DMS114 treated with DMSO at 0.1 percent for 48 hours (cell line): Measurements from ENCODE around the gene EARS2.
A peak's percentile ranks its signal among the peaks of the same experiment; 100 is the strongest.
"Not testable (repeated sequence)": the region's sequence is repeated elsewhere in the genome, so short reads cannot be mapped to it uniquely, and the experiment has no call there.

Experiments used
- DNase-seq: peaks from one replicate; lab custom pipeline; 2025; ENCODE audit not compliant: unreplicated experiment; lab: John Stamatoyannopoulos, UW

Gene EARS2

GRCh38 chr16:23556881-23557778 is at the start of gene EARS2, which contains the start of gene UBFD1:
Gene EARS2, minus strand, starts transcription at chr16:23557350. Its CDS starts 7 bp downstream, at chr16:23557343.
Gene UBFD1, plus strand, starts transcription at chr16:23557727. Its CDS starts 16 bp downstream, at chr16:23557743.
- DNase-seq, result peak; percentile 96

DNA sequence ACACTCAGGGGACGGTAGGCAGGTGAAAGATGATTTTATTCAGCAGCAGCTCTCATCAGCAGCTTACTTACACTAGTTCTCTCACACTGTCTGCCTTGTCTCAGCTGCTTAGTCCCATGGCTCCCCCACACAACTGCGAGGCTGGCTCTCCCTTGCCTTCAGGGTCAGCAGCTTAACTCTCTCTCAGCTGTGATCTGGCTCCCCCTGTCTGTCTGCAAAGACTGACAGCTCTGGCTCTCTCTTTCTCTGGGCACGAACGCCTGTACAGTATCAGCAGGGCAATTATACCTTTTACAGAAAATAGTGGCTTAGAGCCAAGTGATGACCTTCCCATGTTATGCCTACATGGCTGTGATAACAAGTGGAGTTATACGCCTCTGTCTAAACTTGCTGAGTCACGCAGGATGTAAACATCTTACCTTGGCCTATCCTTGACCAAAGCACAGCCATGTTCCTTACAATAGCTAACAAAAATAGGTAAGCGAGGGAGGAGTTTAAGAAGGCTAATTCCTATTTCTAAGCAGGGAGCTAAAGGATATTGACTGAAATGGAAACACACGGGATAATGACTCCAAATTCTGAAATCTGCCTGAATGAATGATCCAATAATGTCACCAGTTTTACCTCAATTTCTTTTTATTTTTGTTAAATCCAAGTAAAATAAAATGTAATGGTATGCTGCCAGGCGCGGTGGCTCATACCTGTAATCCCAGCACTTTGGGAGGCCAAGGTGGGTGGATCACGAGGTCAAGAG is 40.0 kb upstream of the EARS2 start:
- no peak for DNase-seq

DNA sequence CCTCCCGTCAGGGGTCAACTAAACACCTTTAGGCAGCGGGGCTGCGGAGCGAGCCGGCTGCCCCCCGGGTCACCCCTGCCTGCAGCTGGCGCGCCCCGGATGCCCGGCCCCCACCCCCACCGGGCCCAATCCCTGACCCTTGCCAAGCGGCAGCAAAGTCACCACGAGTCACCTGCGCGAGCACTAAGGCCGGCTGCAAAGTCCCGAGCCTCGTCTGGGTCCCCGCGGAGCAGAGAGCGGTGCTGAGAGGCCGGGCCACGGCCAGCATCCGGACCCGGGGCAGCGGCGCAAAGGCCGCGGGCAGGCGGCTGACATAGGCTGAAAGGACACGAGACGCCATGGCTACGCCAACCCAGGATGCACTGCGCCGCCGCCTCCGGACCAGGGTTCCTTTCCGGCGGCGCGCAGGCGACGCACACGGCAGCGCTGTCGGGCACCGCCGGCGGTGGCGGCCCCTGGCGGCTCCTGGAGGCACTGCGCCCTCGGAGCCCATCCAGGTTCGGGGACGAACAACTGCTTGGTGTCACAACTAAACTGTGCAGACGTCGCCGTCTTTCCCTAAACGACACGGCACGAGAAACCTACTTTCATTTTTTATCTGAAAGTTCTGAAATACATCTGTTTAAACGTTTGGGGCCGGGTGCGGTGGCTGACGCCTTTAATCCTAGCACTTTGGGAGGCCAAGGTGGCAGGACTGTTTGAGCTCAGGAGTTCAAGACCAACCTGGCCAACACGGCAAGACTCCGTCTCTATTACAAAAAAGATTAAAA is 39.0 kb upstream of the EARS2 start, which contains the start of gene NDUFAB1:
NDUFAB1 (minus strand) TSS at position 366 of the 770 bp plus-strand sequence; CDS start at position 340, 26 bp downstream.
- DNase-seq, result peak; percentile 67

- DNase-seq, result no peak
Observed at GRCh38 chr16:23595246-23595950, 38.2 kb upstream of the EARS2 start.

DNA sequence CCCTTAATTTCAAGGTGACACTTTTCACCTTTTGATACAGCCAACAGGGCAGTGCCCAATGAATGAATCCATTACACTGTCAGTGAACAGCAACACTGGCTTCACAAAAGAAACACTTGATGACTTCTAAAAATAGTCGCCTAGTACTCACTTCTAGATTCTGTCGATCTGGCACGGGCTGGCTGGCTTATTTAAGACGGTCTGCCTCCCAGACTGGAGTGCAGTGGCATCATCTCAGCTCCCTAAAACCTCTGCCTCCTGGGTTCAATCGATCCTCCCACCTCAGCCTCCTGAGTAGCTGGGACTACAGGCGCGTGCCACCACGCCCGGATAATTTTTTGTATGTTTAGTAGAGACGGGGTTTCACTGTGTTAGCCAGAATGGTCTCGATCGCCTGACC is 37.0 kb upstream of the EARS2 start:
- no peak for DNase-seq

- DNase-seq, result no peak
Observed at GRCh38 chr16:23590181-23590580, 33.0 kb upstream of the EARS2 start.

DNA sequence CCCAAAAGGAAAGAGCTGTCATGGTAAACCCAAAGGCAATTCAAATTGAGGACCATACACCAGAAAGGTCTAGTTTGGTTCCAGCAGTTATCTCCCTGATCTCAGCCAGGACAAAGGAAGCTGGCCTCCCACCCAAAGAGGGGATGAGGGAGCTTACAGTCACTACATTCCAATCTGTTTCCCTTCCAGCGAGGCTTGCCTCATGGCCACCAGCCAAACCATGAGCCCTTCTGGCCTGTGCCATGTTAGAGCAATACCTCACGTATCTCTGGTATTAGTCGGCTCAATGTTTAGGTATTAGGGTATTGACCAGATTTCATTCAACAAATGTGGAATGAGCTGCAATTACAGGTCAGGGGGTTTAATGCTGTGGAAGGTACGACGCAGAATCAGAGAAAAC is 30.6 kb upstream of the EARS2 start:
- DNase-seq, result no peak

DNA sequence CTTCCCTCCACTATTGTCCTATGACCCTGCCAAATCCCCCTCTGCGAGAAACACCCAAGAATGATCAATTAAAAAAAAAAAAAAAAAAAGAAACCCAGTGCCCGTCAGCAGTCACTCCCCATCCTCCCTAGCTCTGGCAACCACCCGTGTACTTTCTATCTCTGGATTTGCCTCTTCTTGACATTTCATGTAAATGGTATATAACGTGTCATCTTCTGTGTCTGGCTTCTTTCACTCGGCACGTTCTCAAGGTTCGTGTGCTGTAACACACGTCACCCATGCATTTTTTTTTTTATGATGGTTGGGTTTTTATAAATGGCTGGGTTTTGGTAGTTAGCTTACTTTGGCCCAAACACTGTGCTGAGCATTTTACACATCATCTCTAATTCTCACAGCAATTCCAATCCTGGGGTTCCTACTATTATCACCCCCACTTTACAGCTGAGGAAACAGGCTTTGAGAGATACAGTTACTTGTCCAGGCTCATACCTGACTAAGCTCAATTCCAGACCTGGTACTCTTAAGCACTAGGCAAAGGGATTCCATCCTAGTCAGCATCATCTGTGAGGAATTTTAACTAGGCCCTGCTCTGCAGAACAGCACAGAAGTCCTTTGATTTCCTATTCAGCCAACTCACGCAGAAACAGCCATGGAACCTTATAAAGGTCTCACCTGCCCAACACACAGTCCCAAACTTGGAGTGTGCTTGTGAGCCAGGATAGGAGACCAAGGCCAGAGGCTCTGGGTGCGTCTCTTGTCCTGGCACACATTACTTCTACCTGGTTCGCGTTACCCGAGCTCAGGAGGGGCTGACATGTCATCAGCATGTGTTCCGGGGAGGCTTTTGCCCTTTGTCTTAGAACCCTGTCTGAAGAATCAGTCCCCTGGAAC is 27.3 kb upstream of the EARS2 start:
- DNase-seq, result no peak

DNA sequence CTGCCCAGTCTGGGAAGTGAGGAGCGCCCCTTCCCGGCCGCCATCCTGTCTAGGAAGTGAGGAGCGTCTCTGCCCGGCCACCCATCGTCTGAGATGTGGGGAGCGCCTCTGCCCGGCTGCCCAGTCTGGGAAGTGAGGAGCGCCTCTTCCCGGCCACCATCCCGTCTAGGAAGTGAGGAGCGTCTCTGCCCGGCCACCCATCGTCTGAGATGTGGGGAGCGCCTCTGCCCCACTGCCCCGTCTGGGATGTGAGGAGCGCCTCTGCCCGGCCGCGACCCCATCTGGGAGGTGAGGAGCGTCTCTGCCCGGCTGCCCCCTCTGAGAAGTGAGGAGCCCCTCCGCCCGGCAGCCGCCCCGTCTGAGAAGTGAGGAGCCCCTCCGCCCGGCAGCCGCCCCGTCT is 26.1 kb upstream of the EARS2 start:
- not testable (repeated sequence) for DNase-seq

DNA sequence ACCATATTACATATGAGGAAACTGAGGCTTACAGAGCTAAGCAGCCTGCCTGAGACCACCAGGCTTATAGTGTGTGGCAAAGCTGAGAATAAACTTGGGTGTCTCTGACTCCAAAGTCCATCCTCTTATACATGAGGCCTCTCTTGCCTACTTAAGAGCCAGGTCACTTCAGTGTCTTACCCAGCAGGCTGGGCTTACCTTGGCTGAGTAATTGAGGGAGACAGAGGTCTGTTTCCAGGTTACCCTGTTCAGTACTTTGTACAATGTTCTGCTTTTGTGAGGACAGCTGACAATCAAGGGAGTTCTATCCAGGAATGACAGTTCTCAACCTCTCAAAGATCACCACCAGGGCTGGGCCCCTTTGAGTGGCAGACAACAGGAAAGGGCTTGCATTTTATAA is 24.6 kb upstream of the EARS2 start:
- DNase-seq, result no peak

- DNase-seq, result no peak
Observed at GRCh38 chr16:23580391-23580790, 23.2 kb upstream of the EARS2 start.

DNA sequence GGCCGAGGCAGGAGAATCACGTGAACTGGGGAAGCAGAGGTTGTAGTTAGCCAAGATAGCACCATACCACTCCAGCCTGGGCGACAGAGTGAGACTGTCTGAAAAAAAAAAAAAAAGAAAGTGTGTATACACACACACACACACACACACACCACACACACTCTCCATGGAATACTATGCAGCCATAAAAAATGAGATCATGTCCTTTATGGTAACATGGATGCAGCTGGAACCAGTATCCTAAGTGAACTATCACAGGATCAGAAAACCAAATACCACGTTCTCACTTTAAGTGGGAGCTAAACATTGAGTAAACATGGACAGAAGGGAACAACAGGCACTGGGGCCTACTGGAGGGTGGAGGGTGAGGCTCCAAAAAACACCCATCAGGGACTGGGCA is 22.2 kb upstream of the EARS2 start:
- no peak for DNase-seq

- DNase-seq, result no peak
Observed at GRCh38 chr16:23578101-23578830, 21.1 kb upstream of the EARS2 start.

DNA sequence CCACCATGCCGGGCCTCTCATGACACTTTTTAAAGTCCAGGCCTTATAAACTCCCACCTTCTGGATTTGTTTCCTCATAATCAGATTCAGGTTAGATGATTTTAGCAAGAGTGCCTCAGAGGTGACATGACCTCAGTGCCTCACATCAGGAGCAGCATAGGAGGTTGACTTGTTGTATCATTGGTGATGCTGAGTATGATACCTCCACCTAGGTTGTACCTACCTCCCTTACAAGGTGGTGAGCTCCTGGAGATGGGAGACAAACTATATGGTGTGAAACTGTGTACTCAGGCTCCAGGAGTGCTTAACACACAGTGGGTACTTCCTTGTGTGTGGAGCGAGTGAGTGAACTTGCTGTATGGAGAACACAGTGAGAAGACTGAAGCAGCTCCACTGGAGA is 20.3 kb upstream of the EARS2 start:
- DNase-seq, result no peak

DNA sequence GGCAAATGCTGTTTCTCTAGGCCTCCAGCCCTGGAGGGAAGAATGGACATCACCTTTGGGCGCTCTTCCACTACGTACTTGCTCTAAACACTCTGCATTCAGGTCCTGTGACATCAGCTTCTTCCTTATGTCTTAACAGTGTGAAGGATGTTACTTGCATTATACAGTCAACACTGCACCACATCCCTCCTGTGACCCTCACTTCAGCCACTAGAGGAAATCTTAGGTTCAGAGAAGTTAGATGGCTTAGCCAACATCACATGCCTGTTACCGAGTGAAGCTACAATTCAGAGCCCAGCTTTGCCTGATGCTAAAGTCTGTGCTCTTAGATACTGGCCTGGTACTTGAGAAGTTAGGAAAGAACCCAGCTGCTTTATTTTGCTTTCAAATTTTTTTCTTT is 18.7 kb upstream of the EARS2 start:
- DNase-seq, result no peak

DNA sequence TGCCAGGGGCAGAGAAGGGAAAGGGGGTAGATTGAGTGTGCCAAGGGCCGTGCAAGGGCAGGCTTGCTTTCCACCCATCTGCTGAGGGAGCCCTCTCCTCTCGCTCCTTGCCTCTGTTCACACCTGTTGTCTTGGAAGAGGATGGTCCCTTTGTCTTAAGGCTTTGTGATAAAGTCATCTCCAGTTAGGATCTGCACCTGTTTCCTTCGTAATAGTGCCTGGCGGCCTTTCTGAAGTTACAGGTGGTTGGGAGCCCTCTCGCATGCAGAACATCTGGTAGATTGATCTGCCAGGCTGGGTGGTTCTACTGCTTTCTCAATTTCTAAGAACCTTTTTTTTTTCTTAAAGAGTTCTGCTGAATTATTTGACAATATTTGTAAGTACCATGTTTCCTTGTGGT is 16.7 kb upstream of the EARS2 start:
- no peak for DNase-seq

GRCh38 chr16:23572394-23572793 is 15.2 kb upstream of the EARS2 start:
- DNase-seq, result no peak

DNA sequence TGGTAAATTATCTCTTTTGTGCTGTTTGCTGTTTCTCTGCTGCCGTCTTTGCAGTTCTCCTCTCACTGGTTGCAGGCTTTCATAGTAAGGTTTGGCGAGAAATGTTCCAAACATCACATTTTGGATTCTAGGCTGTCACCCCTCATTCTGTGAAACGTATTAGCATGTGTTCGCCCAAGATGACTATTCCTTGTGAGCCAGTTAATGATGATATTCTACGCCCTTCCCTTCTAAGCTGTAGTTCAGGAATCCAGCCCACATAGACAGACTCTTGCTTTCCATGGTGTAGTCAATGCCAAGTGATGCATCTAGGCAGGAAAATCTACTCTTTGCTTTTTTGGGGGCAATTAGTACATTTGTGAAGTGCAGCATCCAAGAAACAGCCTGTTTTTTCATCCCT is 14.7 kb upstream of the EARS2 start:
- no peak for DNase-seq
